Loucy (cell line): ENCODE results near the gene RYR2.

Source experiments
- H2AFZ ChIP-seq: fragments of 200-600 bp; sonication (generic); 2 replicates; pipeline ENCODE4 v1.6.0; 2016; ENCODE audit warnings: antibody characterized with exemption, mild to moderate bottlenecking, low read length, moderate library complexity
- H3F3A ChIP-seq: fragments of 200-600 bp; 2 replicates; pipeline ENCODE4 v1.6.0; 2016; ENCODE audit warnings: antibody characterized with exemption, low read depth, mild to moderate bottlenecking
- H3K27me3 ChIP-seq: fragments of 200-600 bp; sonication (generic); 2 replicates; pipeline ENCODE4 v1.6.1; 2014; ENCODE audit warnings: low read length, mild to moderate bottlenecking; ENCODE audit not compliant: insufficient read depth, poor library complexity, severe bottlenecking
- H3K36me3 ChIP-seq: fragments of 200-600 bp; sonication (generic); 2 replicates; pipeline ENCODE4 v1.6.1; 2016; ENCODE audit warnings: low read length; ENCODE audit not compliant: insufficient read depth
- H3K4me1 ChIP-seq: fragments of 200-600 bp; sonication (generic); 2 replicates; pipeline ENCODE4 v1.5.1; 2014; ENCODE audit warnings: low read length, mild to moderate bottlenecking; ENCODE audit not compliant: insufficient read depth, poor library complexity, severe bottlenecking
- H3K4me2 ChIP-seq: fragments of 200-600 bp; sonication (generic); 2 replicates; pipeline ENCODE4 v1.6.0; 2014; ENCODE audit warnings: antibody characterized with exemption, low read length, low read depth, mild to moderate bottlenecking; ENCODE audit not compliant: poor library complexity, severe bottlenecking
- H3K4me3 ChIP-seq: fragments of 200-600 bp; sonication (generic); 2 replicates; pipeline ENCODE4 v1.5.1; 2014; ENCODE audit warnings: low read length, mild to moderate bottlenecking, mixed read lengths; ENCODE audit not compliant: poor library complexity, severe bottlenecking
- H3K79me2 ChIP-seq: fragments of 200-600 bp; sonication (generic); 2 replicates; pipeline ENCODE4 v1.6.1; 2014; ENCODE audit warnings: low read length; ENCODE audit not compliant: insufficient read depth
- H3K9ac ChIP-seq: fragments of 200-600 bp; sonication (generic); 2 replicates; pipeline ENCODE4 v1.6.0; 2014; ENCODE audit warnings: mild to moderate bottlenecking, low read depth, low read length, moderate library complexity; ENCODE audit not compliant: poor library complexity, severe bottlenecking
- H3K9me2 ChIP-seq: fragments of 200-600 bp; sonication (generic); replicated peaks from 2 replicates; pipeline ENCODE4 v1.6.1; 2016; ENCODE audit warnings: low read depth, low read length, mixed read lengths
- H3K9me3 ChIP-seq: fragments of 200-600 bp; sonication (generic); 2 replicates; pipeline ENCODE4 v1.6.1; 2014; ENCODE audit warnings: mild to moderate bottlenecking, antibody characterized with exemption, low read length, low read depth; ENCODE audit not compliant: insufficient read depth
- H4K20me1 ChIP-seq: fragments of 200-600 bp; sonication (generic); 2 replicates; pipeline ENCODE4 v1.6.0; 2014; ENCODE audit warnings: antibody characterized with exemption, low read length, mild to moderate bottlenecking; ENCODE audit not compliant: insufficient read depth, poor library complexity, severe bottlenecking
- EZH2phosphoT487 ChIP-seq: fragments of 200-600 bp; IDR thresholded peaks from 2 replicates; pipeline ENCODE4 v1.6.1; 2018; ENCODE audit warnings: antibody characterized with exemption, mild to moderate bottlenecking, moderate library complexity, borderline replicate concordance
- TF ChIP-seq, protein P1 (sequence below): fragments of 200-600 bp; sonication (generic); conservative IDR thresholded peaks from 2 replicates; pipeline ENCODE4 v1.5.1; 2014; ENCODE audit warnings: mild to moderate bottlenecking, antibody characterized with exemption, low read length

RYR2 gene

DNA sequence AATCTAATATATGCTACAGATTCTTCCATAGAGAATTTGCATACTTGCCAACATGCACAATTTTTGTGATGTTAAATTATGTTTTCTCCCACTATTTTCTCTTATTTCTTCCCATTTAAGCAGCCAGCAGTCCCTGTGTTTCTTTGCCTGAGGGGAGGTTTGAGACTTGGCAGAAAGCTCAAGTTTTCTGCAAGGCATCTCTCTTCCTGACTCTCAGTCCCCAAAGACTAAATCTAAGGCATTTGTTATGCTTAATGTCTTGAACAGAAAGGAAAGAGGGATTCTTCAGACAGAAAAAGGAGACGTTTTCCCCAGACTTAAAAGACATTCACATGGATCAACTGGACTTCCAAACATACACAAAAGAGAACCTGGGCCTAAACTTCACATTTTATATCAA is 354.4 kb downstream of the RYR2 start:
- no peaks in the 10 kb centered on the region for H3K4me1 ChIP-seq
- H3K9ac ChIP-seq = no peak overlapping the region
- no peak overlapping the region for H2AFZ ChIP-seq
- H4K20me1 ChIP-seq = no peaks in the 10 kb centered on the region
- H3K79me2 ChIP-seq = no peaks in the 10 kb centered on the region
- no peaks in the 10 kb centered on the region for H3K9me2 ChIP-seq
- H3K36me3 ChIP-seq = no peaks in the 10 kb centered on the region
- no peaks in the 10 kb centered on the region for H3F3A ChIP-seq
- no peaks in the 10 kb centered on the region for H3K27me3 ChIP-seq
- TF ChIP-seq, protein P1, sequence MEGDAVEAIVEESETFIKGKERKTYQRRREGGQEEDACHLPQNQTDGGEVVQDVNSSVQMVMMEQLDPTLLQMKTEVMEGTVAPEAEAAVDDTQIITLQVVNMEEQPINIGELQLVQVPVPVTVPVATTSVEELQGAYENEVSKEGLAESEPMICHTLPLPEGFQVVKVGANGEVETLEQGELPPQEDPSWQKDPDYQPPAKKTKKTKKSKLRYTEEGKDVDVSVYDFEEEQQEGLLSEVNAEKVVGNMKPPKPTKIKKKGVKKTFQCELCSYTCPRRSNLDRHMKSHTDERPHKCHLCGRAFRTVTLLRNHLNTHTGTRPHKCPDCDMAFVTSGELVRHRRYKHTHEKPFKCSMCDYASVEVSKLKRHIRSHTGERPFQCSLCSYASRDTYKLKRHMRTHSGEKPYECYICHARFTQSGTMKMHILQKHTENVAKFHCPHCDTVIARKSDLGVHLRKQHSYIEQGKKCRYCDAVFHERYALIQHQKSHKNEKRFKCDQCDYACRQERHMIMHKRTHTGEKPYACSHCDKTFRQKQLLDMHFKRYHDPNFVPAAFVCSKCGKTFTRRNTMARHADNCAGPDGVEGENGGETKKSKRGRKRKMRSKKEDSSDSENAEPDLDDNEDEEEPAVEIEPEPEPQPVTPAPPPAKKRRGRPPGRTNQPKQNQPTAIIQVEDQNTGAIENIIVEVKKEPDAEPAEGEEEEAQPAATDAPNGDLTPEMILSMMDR = no peak
- no peak for TF ChIP-seq EZH2phosphoT487
- no peak overlapping the region for H3K4me3 ChIP-seq
- H3K4me2 ChIP-seq = no peak overlapping the region
- no peaks in the 10 kb centered on the region for H3K9me3 ChIP-seq

DNA sequence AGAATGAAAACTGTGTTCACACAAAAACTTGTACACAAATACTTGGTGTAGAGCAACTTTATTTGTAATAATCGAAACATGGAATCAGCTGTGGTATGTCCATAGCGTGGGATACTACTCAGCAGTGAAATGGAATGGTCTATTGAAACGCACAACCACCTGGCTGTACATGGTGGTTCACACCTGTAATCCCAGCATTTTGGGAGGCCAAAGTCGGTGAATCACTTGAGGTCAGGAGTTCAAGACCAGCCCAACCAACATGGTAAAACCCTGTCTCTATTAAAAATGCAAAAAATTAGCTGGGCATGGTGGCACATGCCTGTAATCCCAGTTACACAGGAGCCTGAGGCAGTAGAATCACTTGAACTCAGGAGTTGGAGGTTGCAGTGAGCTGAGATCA is 356.8 kb downstream of the RYR2 start:
- Histone ChIP-seq H3K27me3 (no peaks in the 10 kb centered on the region), H3K4me1 (no peaks in the 10 kb centered on the region), H4K20me1 (no peaks in the 10 kb centered on the region), H3K9me3 (0 out of 2 replicates have a peak, but pooled peaks cover 2% of the 10 kb centered on the region), H3K79me2 (no peaks in the 10 kb centered on the region), H2AFZ (no peak overlapping the region), H3F3A (no peaks in the 10 kb centered on the region), H3K4me2 (no peak overlapping the region), H3K4me3 (no peak overlapping the region), H3K36me3 (no peaks in the 10 kb centered on the region), H3K9me2 (no peaks in the 10 kb centered on the region), H3K9ac (no peak overlapping the region)
- TF ChIP-seq EZH2phosphoT487 = no peak
- TF ChIP-seq, protein P1 = no peak

DNA sequence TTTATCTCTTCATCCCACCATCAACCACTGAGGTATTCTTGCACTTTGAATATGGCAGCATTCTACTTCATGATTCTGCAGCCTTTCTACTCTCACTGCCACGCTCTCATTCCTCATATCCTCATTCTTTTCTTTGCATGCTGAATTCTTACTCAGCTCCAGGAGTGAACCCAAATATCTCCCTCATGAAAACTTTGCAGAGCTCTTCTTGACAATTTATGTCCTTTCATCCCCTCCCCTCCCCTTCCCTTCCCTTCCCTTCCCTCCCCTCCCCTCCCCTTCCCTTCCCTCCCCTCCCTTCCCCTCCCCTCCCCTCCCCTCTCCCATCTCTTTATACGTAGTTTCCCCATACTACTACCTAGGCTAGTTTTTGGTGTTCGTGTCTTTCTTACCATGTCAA is 363.9 kb downstream of the RYR2 start:
- no peak overlapping the region for H3K4me3 ChIP-seq
- no peaks in the 10 kb centered on the region for H3K27me3 ChIP-seq
- H3K36me3 ChIP-seq = no peaks in the 10 kb centered on the region
- H3K4me1 ChIP-seq = no peaks in the 10 kb centered on the region
- H3F3A ChIP-seq = no peaks in the 10 kb centered on the region
- no peaks in the 10 kb centered on the region for H4K20me1 ChIP-seq
- no peaks in the 10 kb centered on the region for H3K9me2 ChIP-seq
- TF ChIP-seq, protein P1 = no peak
- TF ChIP-seq EZH2phosphoT487 = no peak
- no peak overlapping the region for H3K4me2 ChIP-seq
- no peak overlapping the region for H3K9ac ChIP-seq
- H3K79me2 ChIP-seq = no peaks in the 10 kb centered on the region
- H2AFZ ChIP-seq = no peak overlapping the region
- H3K9me3 ChIP-seq = 0 out of 2 replicates have a peak, but pooled peaks cover 2% of the 10 kb centered on the region
